Renal cortical epithelial cell (primary cell): Measurements from ENCODE around the gene TTL. TPM values are rescaled to one million over a fixed set of nuclear protein-coding genes. Genes with fewer than 3 reads are reported as not detected.
"Not testable (repeated sequence)": the region's sequence is repeated elsewhere in the genome, so short reads cannot be mapped to it uniquely, and the experiment has no call there.

Source experiments
- DNase-seq: peaks from one replicate; pipeline ENCODE4 v3.0.0-alpha.2; 2011; ENCODE audit warnings: low read depth
- total RNA-seq: library from RNA; depleted of rRNA; stranded (reverse); fragments of >200 nt; gene quantifications from 2 replicates; pipeline ENCODE4 v1.2.3, GENCODE V29; 2014

The TTL gene
- total RNA-seq, 1 donor from 2014 or later: 46.5 TPM

GRCh38 chr2:112474844-112475486 lies 7.0 kb upstream of the TTL start:
- peak; percentile 80 for DNase-seq

- no peak for DNase-seq
Observed at GRCh38 chr2:112476434-112476833, 5.5 kb upstream of the TTL start.

- DNase-seq: no peak
Observed at GRCh38 chr2:112480530-112481049, 1.4 kb upstream of the TTL start.

- peak; percentile 59 for DNase-seq
Observed at GRCh38 chr2:112481050-112481527, 867 bp upstream of the TTL start.

- no peak for DNase-seq
Observed at GRCh38 chr2:112482309-112483041, 519 bp downstream of the TTL start.

- DNase-seq: peak; percentile 59
Observed at GRCh38 chr2:112483042-112483473, 1.1 kb downstream of the TTL start.

- DNase-seq: no peak
Observed at GRCh38 chr2:112483831-112484230, 1.9 kb downstream of the TTL start.

- no peak for DNase-seq
Observed at GRCh38 chr2:112485849-112486248, 3.9 kb downstream of the TTL start.

GRCh38 chr2:112486895-112487294 lies 4.9 kb downstream of the TTL start:
- no peak for DNase-seq

- DNase-seq: no peak
Observed at GRCh38 chr2:112487444-112487961, 5.5 kb downstream of the TTL start.

- no peak for DNase-seq
Observed at GRCh38 chr2:112488201-112488600, 6.2 kb downstream of the TTL start.

- DNase-seq: no peak
Observed at GRCh38 chr2:112491946-112492345, 10.0 kb downstream of the TTL start.

GRCh38 chr2:112493048-112493447 lies 11.1 kb downstream of the TTL start:
- DNase-seq: no peak

- peak; percentile 47 for DNase-seq
Observed at GRCh38 chr2:112493858-112494648, 12.1 kb downstream of the TTL start.

- DNase-seq: no peak
Observed at GRCh38 chr2:112494828-112495227, 12.9 kb downstream of the TTL start.

GRCh38 chr2:112495878-112496277 lies 13.9 kb downstream of the TTL start:
- DNase-seq: not testable (repeated sequence)

GRCh38 chr2:112500850-112501484 lies 19.0 kb downstream of the TTL start:
- not testable (repeated sequence) for DNase-seq

GRCh38 chr2:112509239-112509998 lies 27.5 kb downstream of the TTL start:
- DNase-seq: not testable (repeated sequence)

GRCh38 chr2:112516801-112517200 lies 34.8 kb downstream of the TTL start:
- DNase-seq: no peak

- DNase-seq: no peak
Observed at GRCh38 chr2:112518807-112519206, 36.9 kb downstream of the TTL start.

GRCh38 chr2:112519506-112519905 lies 37.5 kb downstream of the TTL start:
- no peak for DNase-seq
